AG09319 (cell line): ENCODE data around the gene DGCR6L.
"Not testable (repeated sequence)": the region's sequence is repeated elsewhere in the genome, so short reads cannot be mapped to it uniquely, and the experiment has no call there.

Source experiments
- DNase-seq: peaks from one replicate; pipeline ENCODE4 v3.0.0-alpha.2; 2010; ENCODE audit warnings: low read depth; ENCODE audit errors: extremely low read depth
- TF ChIP-seq, protein P1 (sequence below): IDR thresholded peaks from 2 replicates; pipeline ENCODE4 v1.5.1; 2011; ENCODE audit warnings: low read depth, mild to moderate bottlenecking, inconsistent platforms, low read length, moderate library complexity

The DGCR6L gene

DNA sequence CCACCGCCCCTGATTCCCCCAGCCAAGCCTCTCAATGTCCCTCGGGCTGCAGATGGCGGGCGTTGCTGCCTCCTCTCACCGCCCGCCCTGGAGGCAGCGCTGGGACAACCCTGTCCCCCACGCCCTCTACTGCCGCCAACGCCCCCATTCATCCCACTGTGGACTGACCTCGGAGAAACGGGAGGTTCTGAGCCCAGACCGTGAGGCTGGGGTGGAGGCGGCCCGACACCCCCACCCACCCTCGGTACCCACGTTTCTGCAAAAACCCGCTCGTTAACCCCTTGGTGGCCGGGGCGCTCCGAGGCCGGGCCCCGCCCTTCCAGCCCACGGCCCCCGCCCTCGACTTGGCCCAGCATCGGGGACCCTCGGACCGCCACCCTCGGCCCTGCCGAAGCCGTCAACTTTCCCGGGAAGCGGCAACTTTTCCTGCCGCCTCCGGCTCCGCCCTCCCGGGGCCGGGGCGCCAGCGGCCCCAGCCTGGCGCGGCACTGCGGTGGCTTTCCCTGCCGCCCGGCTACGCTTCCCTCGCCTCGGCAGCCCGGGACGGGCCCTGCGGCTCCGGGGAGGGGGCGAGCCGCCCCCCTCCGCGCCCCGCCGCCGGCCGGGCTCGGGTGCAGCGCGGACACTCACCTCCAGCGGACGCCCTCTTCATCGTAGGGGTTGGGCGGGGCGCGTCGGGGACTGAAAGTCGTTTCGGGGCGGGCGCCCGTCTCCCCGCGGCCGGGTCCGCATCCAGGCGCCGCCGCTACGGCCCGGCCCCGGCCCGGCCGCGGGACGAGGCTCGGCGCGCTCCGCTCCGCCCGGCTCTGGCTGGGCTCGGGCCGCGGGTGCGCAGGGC is 52.2 kb downstream of the DGCR6L start:
- DNase-seq: no peak
- TF ChIP-seq, protein P1, sequence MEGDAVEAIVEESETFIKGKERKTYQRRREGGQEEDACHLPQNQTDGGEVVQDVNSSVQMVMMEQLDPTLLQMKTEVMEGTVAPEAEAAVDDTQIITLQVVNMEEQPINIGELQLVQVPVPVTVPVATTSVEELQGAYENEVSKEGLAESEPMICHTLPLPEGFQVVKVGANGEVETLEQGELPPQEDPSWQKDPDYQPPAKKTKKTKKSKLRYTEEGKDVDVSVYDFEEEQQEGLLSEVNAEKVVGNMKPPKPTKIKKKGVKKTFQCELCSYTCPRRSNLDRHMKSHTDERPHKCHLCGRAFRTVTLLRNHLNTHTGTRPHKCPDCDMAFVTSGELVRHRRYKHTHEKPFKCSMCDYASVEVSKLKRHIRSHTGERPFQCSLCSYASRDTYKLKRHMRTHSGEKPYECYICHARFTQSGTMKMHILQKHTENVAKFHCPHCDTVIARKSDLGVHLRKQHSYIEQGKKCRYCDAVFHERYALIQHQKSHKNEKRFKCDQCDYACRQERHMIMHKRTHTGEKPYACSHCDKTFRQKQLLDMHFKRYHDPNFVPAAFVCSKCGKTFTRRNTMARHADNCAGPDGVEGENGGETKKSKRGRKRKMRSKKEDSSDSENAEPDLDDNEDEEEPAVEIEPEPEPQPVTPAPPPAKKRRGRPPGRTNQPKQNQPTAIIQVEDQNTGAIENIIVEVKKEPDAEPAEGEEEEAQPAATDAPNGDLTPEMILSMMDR: no peak

DNA sequence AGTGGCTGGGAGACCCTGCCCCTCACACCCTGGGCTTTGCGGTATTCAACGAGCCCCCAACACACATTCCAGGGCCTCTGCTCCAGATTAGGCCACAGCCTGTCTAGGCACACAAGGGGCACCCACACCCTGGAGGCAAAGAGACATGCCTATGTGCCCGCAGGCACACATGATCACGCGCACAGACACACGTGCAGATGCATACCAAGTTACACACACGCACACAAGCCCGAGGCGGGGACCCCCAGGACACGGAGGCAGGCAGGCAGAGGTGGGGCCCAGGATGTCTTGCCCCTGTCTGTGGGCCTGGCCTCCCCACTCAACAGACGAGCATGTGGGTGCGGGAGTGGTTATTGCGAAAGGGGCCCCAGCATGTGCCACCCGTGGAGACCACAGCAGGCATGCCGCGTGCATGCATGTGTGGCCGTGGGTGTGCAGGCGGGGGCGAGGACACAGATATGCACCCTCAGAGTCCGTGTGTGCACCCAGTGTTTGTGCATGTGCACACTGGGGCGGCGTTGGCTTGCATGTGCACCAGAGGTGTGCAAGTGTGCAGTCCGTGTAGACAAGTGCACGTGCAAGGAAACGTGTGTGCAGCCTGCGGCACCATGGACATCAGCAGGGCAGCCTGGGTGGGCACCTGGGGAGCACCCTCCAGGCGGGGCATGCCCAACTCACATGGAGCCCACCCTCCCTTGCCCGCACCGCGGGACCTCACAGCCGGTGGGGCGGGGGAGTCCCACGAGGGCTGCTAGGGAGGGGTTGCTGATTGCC is 53.0 kb downstream of the DGCR6L start:
- not testable (repeated sequence) for DNase-seq

DNA sequence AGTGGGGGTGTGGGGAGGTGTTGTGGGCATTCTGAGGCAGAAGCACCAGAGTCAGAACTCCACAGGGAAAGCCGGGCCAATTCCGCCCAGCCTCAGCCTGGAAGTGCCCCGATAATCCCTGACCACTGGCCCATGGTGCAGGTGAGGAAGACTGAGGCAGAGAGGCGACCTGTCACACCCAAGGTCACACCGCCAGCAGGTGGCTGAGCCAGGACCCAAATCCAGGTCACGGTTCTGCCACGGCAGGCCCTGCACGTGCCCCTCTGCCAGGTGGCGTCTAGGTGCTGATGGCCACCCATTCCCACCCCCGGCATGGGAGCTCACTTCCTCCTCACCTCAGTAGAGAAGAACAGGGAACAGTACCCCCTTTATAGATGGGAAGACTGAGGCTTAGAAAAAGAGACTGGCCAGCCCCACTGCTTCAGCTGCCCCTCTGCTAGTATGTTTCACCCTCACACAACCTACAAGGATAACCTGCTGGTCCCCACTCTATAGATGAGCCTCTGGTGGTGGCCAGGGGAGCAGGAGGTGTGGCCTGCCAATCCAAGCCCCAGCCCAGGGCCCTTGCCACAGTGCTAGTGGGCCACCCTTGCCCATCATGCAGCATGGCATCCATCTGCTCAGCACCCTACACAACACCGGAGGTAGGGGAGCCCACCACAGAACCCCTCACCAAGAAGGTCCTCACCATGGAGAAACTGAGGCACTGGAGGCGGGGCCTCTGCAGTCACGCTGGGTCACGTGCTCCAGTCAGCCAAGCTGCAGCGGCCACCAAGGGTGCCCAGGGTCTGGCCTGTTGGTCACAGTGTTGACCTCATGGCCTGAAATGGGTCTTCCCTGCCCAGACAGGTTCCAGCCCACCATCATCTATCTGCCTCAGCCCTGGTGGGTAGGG is 53.8 kb downstream of the DGCR6L start:
- DNase-seq: not testable (repeated sequence)

DNA sequence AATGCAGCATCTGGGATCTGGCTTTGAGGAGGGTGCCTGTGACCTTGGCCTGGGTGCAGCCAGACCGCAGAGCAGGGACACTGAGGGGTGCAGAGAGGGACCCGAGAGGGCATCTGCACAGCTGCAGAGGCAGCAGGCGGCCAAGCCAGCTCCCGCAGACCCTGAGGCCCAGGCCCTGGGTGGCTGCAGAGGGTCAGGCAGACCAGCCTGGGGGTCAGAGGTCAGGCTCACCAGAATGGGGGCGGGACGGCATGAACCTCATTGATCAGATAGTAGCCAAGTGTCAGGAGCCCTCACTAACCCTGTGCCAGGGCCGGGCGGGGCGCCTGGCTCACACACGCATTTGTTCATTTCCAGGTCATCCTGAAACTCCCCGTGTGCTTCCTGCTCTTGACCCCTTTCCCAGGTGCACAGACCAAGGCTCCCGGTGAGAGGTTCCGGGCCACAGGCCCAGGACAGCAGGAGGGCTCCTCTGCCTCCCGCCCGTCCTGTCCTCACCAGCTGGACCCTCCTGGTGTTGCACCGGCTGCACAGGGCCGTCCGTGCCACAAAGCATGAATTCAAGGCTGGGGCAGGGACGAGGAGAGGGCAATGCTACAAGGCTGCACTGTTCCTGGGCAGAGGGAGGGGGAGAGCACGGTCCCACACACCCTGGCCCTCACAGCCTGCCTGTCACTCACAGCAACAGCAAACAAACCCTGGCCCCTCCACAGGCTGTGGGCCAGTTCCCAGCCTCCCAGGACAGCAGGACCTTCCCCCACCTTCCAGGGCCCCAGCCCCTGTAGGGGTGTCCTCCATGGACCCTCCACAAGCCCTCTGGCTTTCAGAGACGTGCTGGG is 55.0 kb downstream of the DGCR6L start:
- DNase-seq: no peak
- TF ChIP-seq, protein P1: no peak
